Measurements from ENCODE around the gene CMC2. TPM values are rescaled to one million over a fixed set of nuclear protein-coding genes. Genes with fewer than 3 reads are reported as not detected.

The CMC2 gene
- total RNA-seq, 1 donor from 2014 or later: 112 TPM

GRCh38 chr16:80984124-80984892, 22.4 kb downstream of the CMC2 start:
- DNase-seq (ENCODE audit: low spot score): no peak
- intact Hi-C loops (cut with DNase I): no loop called here

GRCh38 chr16:80982646-80983045, 24.0 kb downstream of the CMC2 start:
- no peak for DNase-seq (ENCODE audit: low spot score)
- intact Hi-C loops (cut with DNase I): no loop called here

GRCh38 chr16:80981103-80981502, 25.6 kb downstream of the CMC2 start:
- intact Hi-C loops (cut with DNase I): no loop called here
- DNase-seq (ENCODE audit: low spot score): no peak

- DNase-seq (ENCODE audit: low spot score): no peak
Observed at GRCh38 chr16:80976946-80977345, 29.7 kb downstream of the CMC2 start.

GRCh38 chr16:80974649-80975376, 31.9 kb downstream of the CMC2 start:
- DNase-seq (ENCODE audit: low spot score): no peak
- intact Hi-C loops (cut with DNase I): no loop called here

More at GRCh38 chr16:80976946-80977345, 29.7 kb downstream of the CMC2 start:
- intact Hi-C loops (cut with DNase I): no loop called here

- DNase-seq (ENCODE audit: low spot score): no peak
- intact Hi-C loops (cut with DNase I): no loop called here
Observed at GRCh38 chr16:80973991-80974390, 32.7 kb downstream of the CMC2 start.

- intact Hi-C loops (cut with DNase I): no loop called here
- DNase-seq (ENCODE audit: low spot score): no peak
Observed at GRCh38 chr16:80972611-80973010, 34.1 kb downstream of the CMC2 start.

GRCh38 chr16:80971819-80972218, 34.9 kb downstream of the CMC2 start:
- DNase-seq (ENCODE audit: low spot score): no peak
- intact Hi-C loops (cut with DNase I): no loop called here

- intact Hi-C loops (cut with DNase I): no loop called here
Observed at GRCh38 chr16:80969114-80969484, 37.6 kb downstream of the CMC2 start.

GRCh38 chr16:80968386-80969113, 38.1 kb downstream of the CMC2 start:
- intact Hi-C loops (cut with DNase I): no loop called here
- no peak for DNase-seq (ENCODE audit: low spot score)

More at GRCh38 chr16:80969114-80969484, 37.6 kb downstream of the CMC2 start:
- no peak for DNase-seq (ENCODE audit: low spot score)

GRCh38 chr16:80966617-80967016, 40.1 kb downstream of the CMC2 start:
- intact Hi-C loops (cut with DNase I): no loop called here
- no peak for DNase-seq (ENCODE audit: low spot score)

GRCh38 chr16:80964351-80964750, 42.3 kb downstream of the CMC2 start:
- intact Hi-C loops (cut with DNase I): no loop called here
- DNase-seq (ENCODE audit: low spot score): no peak

- no peak for DNase-seq (ENCODE audit: low spot score)
- intact Hi-C loops (cut with DNase I): no loop called here
Observed at GRCh38 chr16:80962879-80963278, 43.8 kb downstream of the CMC2 start.

- intact Hi-C loops (cut with DNase I): no loop called here
- DNase-seq (ENCODE audit: low spot score): no peak
Observed at GRCh38 chr16:80958284-80958683, 48.4 kb downstream of the CMC2 start.

GRCh38 chr16:80954985-80955384, 51.7 kb downstream of the CMC2 start:
- intact Hi-C loops (cut with DNase I): no loop called here
- DNase-seq (ENCODE audit: low spot score): no peak

GRCh38 chr16:80948886-80949493, 57.7 kb downstream of the CMC2 start:
- no peak for DNase-seq (ENCODE audit: low spot score)

GRCh38 chr16:80947708-80948625, 58.7 kb downstream of the CMC2 start:
- intact Hi-C loops (cut with DNase I): no loop called here
- DNase-seq (ENCODE audit: low spot score): no peak

More at GRCh38 chr16:80948886-80949493, 57.7 kb downstream of the CMC2 start:
- intact Hi-C loops (cut with DNase I): no loop called here

- intact Hi-C loops (cut with DNase I): no loop called here
- no peak for DNase-seq (ENCODE audit: low spot score)
Observed at GRCh38 chr16:80947239-80947638, 59.4 kb downstream of the CMC2 start.

GRCh38 chr16:80946481-80946880, 60.2 kb downstream of the CMC2 start:
- no peak for DNase-seq (ENCODE audit: low spot score)
- intact Hi-C loops (cut with DNase I): no loop called here
